HG03280 (cell line): ENCODE measurements around the gene CYP1A1.

ENCODE experiments used
- ATAC-seq: cut with Tn5 transposase; IDR thresholded peaks from one replicate; pipeline ENCODE4 v1.9.1; 2021; ENCODE audit warnings: mild to moderate bottlenecking, moderate library complexity; ENCODE audit not compliant: unreplicated experiment

The CYP1A1 gene

GRCh38 chr15:74725225-74725774, at the start of gene CYP1A1:
TSS of gene CYP1A1 (minus strand) at chr15:74725528. CDS start at chr15:74723097, 2,431 bp downstream.
- ATAC-seq: no peak

GRCh38 chr15:74773731-74774252, 48.5 kb upstream of the CYP1A1 start:
- ATAC-seq: no peak

GRCh38 chr15:74773329-74773728, 48.0 kb upstream of the CYP1A1 start:
- ATAC-seq: no peak

GRCh38 chr15:74770211-74770903, 45.0 kb upstream of the CYP1A1 start:
- ATAC-seq: no peak

- no peak for ATAC-seq
These were observed 44.2 kb upstream of the CYP1A1 start for GRCh38 chr15:74769463-74770025.

- no peak for ATAC-seq
These were observed 43.5 kb upstream of the CYP1A1 start for GRCh38 chr15:74768771-74769342.

GRCh38 chr15:74768099-74768770, 42.9 kb upstream of the CYP1A1 start:
- no peak for ATAC-seq

GRCh38 chr15:74767167-74768098, 42.1 kb upstream of the CYP1A1 start:
- ATAC-seq: no peak

- no peak for ATAC-seq
These were observed 38.1 kb upstream of the CYP1A1 start for GRCh38 chr15:74763416-74763815.

- ATAC-seq: no peak
These were observed 37.4 kb upstream of the CYP1A1 start for GRCh38 chr15:74762791-74763150.

GRCh38 chr15:74758736-74759135, 33.4 kb upstream of the CYP1A1 start:
- ATAC-seq: no peak

GRCh38 chr15:74754593-74755215, 29.4 kb upstream of the CYP1A1 start:
- ATAC-seq: no peak

GRCh38 chr15:74752531-74752930, 27.2 kb upstream of the CYP1A1 start:
- no peak for ATAC-seq

- no peak for ATAC-seq
These were observed 26.7 kb upstream of the CYP1A1 start for GRCh38 chr15:74752011-74752410.

- no peak for ATAC-seq
These were observed 25.4 kb upstream of the CYP1A1 start for GRCh38 chr15:74750751-74751150.

- ATAC-seq: no peak
These were observed 24.5 kb upstream of the CYP1A1 start for GRCh38 chr15:74749832-74750231.

GRCh38 chr15:74748322-74748946, 23.1 kb upstream of the CYP1A1 start, which contains the start of gene CYP1A2:
TSS of gene CYP1A2 (plus strand) at chr15:74748845. CDS start at chr15:74749739, 894 bp downstream.
- ATAC-seq: no peak

- no peak for ATAC-seq
These were observed 21.1 kb upstream of the CYP1A1 start for GRCh38 chr15:74746389-74746788.

- ATAC-seq: no peak
These were observed 17.1 kb upstream of the CYP1A1 start for GRCh38 chr15:74742422-74742821.
